Keratinocyte (primary cell): ENCODE measurements around the gene PCNX1.

ENCODE experiments used
- EZH2 ChIP-seq: IDR thresholded peaks from one replicate; pipeline ENCODE4 v1.6.1; 2012; ENCODE audit warnings: inconsistent platforms, mild to moderate bottlenecking, low read length, moderate library complexity
- TF ChIP-seq, protein P1 (sequence below), 3 experiments: IDR thresholded peaks in 1 of 3; conservative IDR thresholded peaks in 1 of 3; optimal IDR thresholded peaks in 1 of 3; 2 replicates in 2 of 3; 3 replicates in 1 of 3; pipeline versions ENCODE3 to v1.5.1; 2011; ENCODE audit warnings: low read length in 3 of 3, mild to moderate bottlenecking in 3 of 3, moderate library complexity in 2 of 3, control low read depth in 1 of 3, inconsistent platforms in 1 of 3; ENCODE audit not compliant: insufficient read depth in 2 of 3; ENCODE audit errors: extremely low read depth in 1 of 3

DNA sequence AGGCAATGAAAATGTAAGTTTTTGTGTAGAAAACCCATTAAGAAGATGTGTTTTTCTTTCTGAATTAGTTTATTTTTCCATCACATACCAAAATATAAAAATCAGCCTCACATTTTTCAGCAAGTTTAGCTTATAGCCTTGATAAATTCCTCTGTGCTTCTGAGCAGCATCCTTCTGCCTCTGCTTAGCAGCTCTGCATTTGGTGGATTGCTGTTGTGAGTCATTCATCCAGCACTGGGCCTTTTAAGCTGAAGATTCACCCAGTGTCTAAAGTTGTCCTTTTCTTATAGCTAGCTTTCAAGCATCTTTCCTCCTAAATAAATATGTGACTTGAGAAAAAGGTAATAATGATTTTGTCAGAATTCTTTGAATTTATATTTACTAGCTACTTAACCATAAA lies 206.1 kb downstream of the PCNX1 start:
- no peak for TF ChIP-seq EZH2
- TF ChIP-seq, protein P1, sequence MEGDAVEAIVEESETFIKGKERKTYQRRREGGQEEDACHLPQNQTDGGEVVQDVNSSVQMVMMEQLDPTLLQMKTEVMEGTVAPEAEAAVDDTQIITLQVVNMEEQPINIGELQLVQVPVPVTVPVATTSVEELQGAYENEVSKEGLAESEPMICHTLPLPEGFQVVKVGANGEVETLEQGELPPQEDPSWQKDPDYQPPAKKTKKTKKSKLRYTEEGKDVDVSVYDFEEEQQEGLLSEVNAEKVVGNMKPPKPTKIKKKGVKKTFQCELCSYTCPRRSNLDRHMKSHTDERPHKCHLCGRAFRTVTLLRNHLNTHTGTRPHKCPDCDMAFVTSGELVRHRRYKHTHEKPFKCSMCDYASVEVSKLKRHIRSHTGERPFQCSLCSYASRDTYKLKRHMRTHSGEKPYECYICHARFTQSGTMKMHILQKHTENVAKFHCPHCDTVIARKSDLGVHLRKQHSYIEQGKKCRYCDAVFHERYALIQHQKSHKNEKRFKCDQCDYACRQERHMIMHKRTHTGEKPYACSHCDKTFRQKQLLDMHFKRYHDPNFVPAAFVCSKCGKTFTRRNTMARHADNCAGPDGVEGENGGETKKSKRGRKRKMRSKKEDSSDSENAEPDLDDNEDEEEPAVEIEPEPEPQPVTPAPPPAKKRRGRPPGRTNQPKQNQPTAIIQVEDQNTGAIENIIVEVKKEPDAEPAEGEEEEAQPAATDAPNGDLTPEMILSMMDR (optimal IDR thresholded peaks at IDR 0.05 in 1 of 3, IDR thresholded peaks at IDR 0.05 in 1 of 3, conservative IDR thresholded peaks at IDR 0.05 in 1 of 3; ENCODE audit: extremely low read depth in 1 of 3, insufficient read depth in 2 of 3, low read length in 3 of 3): no peak
